GM12878 (cell line): Measurements from ENCODE around the gene PSMD8. TPM values are rescaled to one million over a fixed set of nuclear protein-coding genes. Genes with fewer than 3 reads are reported as not detected.
A peak's percentile ranks its signal among the peaks of the same experiment; 100 is the strongest.

Experiments
- ATAC-seq: fragments of 200-7000 bp; cut with Tn5 transposase; 3 replicates; pipeline ENCODE4 v1.9.1; 2020; ENCODE audit warnings: mild to moderate bottlenecking, moderate library complexity
- BruUV-seq: library from RNA; stranded (reverse); fragments of 400-500 nt; replicated peaks from 2 replicates; lab custom pipeline; 2021; lab: Mats Ljungman, UMichigan
- CTCF ChIA-PET: fragments of 300-600 bp; sonication (Branson Sonifier 250); formaldehyde crosslinking; extraction: SDS; loops from one replicate; lab custom pipeline; 2021; ENCODE audit warnings: inconsistent platforms; lab: Yijun Ruan, JAX
- POLR2A ChIA-PET: fragments of 350-600 bp; formaldehyde crosslinking; extraction: SDS; loops from one replicate; lab custom pipeline; 2021; ENCODE audit warnings: inconsistent platforms; lab: Charles Lee
- RAD21 ChIA-PET: fragments of 300-600 bp; sonication (Branson Sonifier 250); formaldehyde crosslinking; loops from one replicate; lab custom pipeline; 2023; ENCODE audit warnings: antibody characterized with exemption; ENCODE audit not compliant: unreplicated experiment; lab: Charles Lee
- SMC1A ChIA-PET: fragments of 300-600 bp; sonication (Branson Sonifier 250); formaldehyde crosslinking; loops from one replicate; lab custom pipeline; 2023; ENCODE audit not compliant: unreplicated experiment, uncharacterized antibody; lab: Charles Lee
- DNase-seq: peaks from one replicate; pipeline ENCODE4 v3.0.0-alpha.2; 2011; ENCODE audit warnings: low read depth, low spot score
- FAIRE-seq: peaks from 3 replicates; lab custom pipeline; 2011; peaks lifted over from hg19 to GRCh38; lab: Jason Lieb, UNC
- H2AFZ ChIP-seq: 2 replicates; pipeline ENCODE4 v1.6.0; 2011; ENCODE audit warnings: low read depth, low read length, control low read depth; ENCODE audit not compliant: control insufficient read depth
- H3K27ac ChIP-seq: 2 replicates; pipeline ENCODE4 v1.5.1; 2011; ENCODE audit warnings: control low read depth; ENCODE audit not compliant: control insufficient read depth, insufficient read depth
- H3K27me3 ChIP-seq, 2 experiments: replicated peaks in 1 of 2; 2 replicates each; pipeline versions ENCODE4 v1.6.0 to v1.6.1; 2011; ENCODE audit warnings: low read length in 1 of 2; ENCODE audit not compliant: control insufficient read depth in 2 of 2, insufficient read depth in 2 of 2
- H3K36me3 ChIP-seq, 2 experiments: 2 replicates each; pipeline ENCODE4 v1.5.1; 2011; ENCODE audit warnings: low read length in 1 of 2; ENCODE audit not compliant: control insufficient read depth in 2 of 2, insufficient read depth in 2 of 2
- H3K4me1 ChIP-seq: 2 replicates; pipeline ENCODE4 v1.6.1; 2011; ENCODE audit warnings: mild to moderate bottlenecking, low read length, moderate library complexity, mixed read lengths; ENCODE audit not compliant: control insufficient read depth, insufficient read depth
- H3K4me2 ChIP-seq: 2 replicates; pipeline ENCODE4 v1.6.0; 2011; ENCODE audit warnings: control low read depth; ENCODE audit not compliant: control insufficient read depth, insufficient read depth
- H3K4me3 ChIP-seq: fragments of 200-600 bp; sonication (generic); 2 replicates; pipeline ENCODE4 v1.5.1; 2016
- H3K79me2 ChIP-seq: 2 replicates; pipeline ENCODE4 v1.6.0; 2011; ENCODE audit warnings: low read length; ENCODE audit not compliant: control insufficient read depth, insufficient read depth
- H3K9ac ChIP-seq: 2 replicates; pipeline ENCODE4 v1.8.0; 2011; ENCODE audit warnings: low read length, control low read depth, mixed read lengths; ENCODE audit not compliant: control insufficient read depth, insufficient read depth
- H3K9me3 ChIP-seq: replicated peaks from 3 replicates; pipeline ENCODE4 v1.5.1; 2011; ENCODE audit warnings: mild to moderate bottlenecking, low read length; ENCODE audit not compliant: control insufficient read depth, insufficient read depth
- H4K20me1 ChIP-seq: 2 replicates; pipeline ENCODE4 v1.6.0; 2011; ENCODE audit not compliant: control insufficient read depth, insufficient read depth
- CHD4 ChIP-seq: fragments of 200-600 bp; sonication (generic); IDR thresholded peaks from 2 replicates; pipeline ENCODE4 v1.6.1; 2016; ENCODE audit warnings: mild to moderate bottlenecking
- POLR2A ChIP-seq: IDR thresholded peaks from 2 replicates; pipeline ENCODE4 v1.6.1; 2011; ENCODE audit warnings: low read depth, mild to moderate bottlenecking, low read length
- SMAD1 ChIP-seq: fragments of 450-650 bp; IDR thresholded peaks from 2 replicates; pipeline ENCODE4 v1.6.1; 2018; ENCODE audit warnings: mild to moderate bottlenecking, low read depth; ENCODE audit not compliant: partially characterized antibody
- ZSCAN29 ChIP-seq: fragments of 450-650 bp; IDR thresholded peaks from 2 replicates; pipeline ENCODE4 v1.6.1; 2017; ENCODE audit warnings: mild to moderate bottlenecking, moderate library complexity
- WGBS: methylation state at CpG from one replicate; pipeline ENCODE4 v1.1.6; 2016; ENCODE audit warnings: low lambda C conversion rate; ENCODE audit not compliant: insufficient replicate concordance, insufficient coverage; ENCODE audit errors: missing lambda C conversion rate; 5-methylcytosine and 5-hydroxymethylcytosine counted together
- in situ Hi-C: fragments of 300-500 bp; cut with MboI; formaldehyde crosslinking; loops from 9 replicates; pipeline ENCODE4 v1.14.3; 2018; ENCODE audit warnings: mixed read lengths
- intact Hi-C: fragments of 100-400 bp; cut with micrococcal nuclease; formaldehyde crosslinking; loops from one replicate; pipeline ENCODE4 v1.14.2; 2022; ENCODE audit not compliant: unreplicated experiment
- polyA plus RNA-seq, 11 experiments: library from polyadenylated mRNA; depleted of rRNA in 4 of 11; unstranded in 6 of 11; stranded (reverse) in 5 of 11; fragments of >200 nt; fragmentation: Nextera tagmentation in 4 of 11; fragmentation: Illumina TruSeq in 1 of 11; extraction: Ambion mirVana in 4 of 11; extraction: Trizol in 1 of 11; gene quantifications; 1 replicate in 1 of 11; 2 replicates in 10 of 11; pipeline versions ENCODE4 v1.2.1 to v1.2.3, GENCODE V29; 2011 to 2016; ENCODE audit warnings: inconsistent platforms in 2 of 11, missing spikeins in 2 of 11, low read depth in 1 of 11
- total RNA-seq, 4 experiments: library from RNA; depleted of rRNA in 3 of 4; stranded (reverse); fragments of >200 nt in 3 of 4; fragmentation: Illumina TruSeq in 1 of 4; extraction: Trizol in 1 of 4; gene quantifications; 2 replicates each; pipeline versions ENCODE4 v1.2.1 to v1.2.3, GENCODE V29; 2013 to 2021

The PSMD8 gene
- total and polyA plus RNA-seq, 10 of the 15 experiments (the other 5 are each of a cell fraction or from before 2014, with no cell fraction given) = 81.2 to 409 (median 268) TPM

- FAIRE-seq (no peak), ATAC-seq (peak; percentile 15), DNase-seq (no peak)
- ChIA-PET POLR2A (interaction anchor here (1.1 to 1.4 kb wide), 2 partner anchors 12 to 15 kb away, joined by 3 to 5 read pairs; partner anchors contain the start of genes FAM98C and PSMD8), SMC1A (interaction anchor here (1.4 kb wide), 1 partner anchor 16 kb away, joined by 5 read pairs; the partner anchor contains the start of gene FAM98C), RAD21 (interaction anchor here (0.6 to 1.3 kb wide), 3 partner anchors 13 to 302 kb away, joined by 3 to 5 read pairs (median 3); partner anchors contain the start of genes CATSPERG and PSMD8), CTCF (interaction anchor here (1.3 to 2.4 kb wide), 3 partner anchors 13 to 544 kb away, joined by 3 to 14 read pairs (median 5); partner anchors contain the start of genes FAM98C, MRPS12, PSMD8 and SARS2)
- Histone ChIP-seq H3K27ac (no peak overlapping the region), H2AFZ (no peak overlapping the region), H3K4me3 (peak overlapping the region; percentile 69), H3K27me3 (no peaks in the 10 kb centered on the region; a peak in 1 of 4 replicates), H4K20me1 (no peaks in the 10 kb centered on the region; the same call in 1 of the 2 replicates), H3K9me3 (no peaks in the 10 kb centered on the region), H3K9ac (no peak overlapping the region), H3K36me3 (peaks cover 5 to 7% of the 10 kb centered on the region in 2 experiments; a peak in 3 of 4 replicates), H3K79me2 (no peaks in the 10 kb centered on the region), H3K4me2 (peak overlapping the region; percentile 84), H3K4me1 (peaks cover 12% of the 10 kb centered on the region)
- no TSS peak for BruUV-seq
- intact Hi-C loops = loop anchor here (5.0 kb wide), 1 partner anchor 155 kb away; no protein-coding TSS in a partner anchor
- 23% methylated on average over 21 of the region's 36 CpGs for WGBS
- no peak for TF ChIP-seq CHD4
- peak; percentile 23; the same call in 1 of the 2 replicates for TF ChIP-seq POLR2A
- TF ChIP-seq ZSCAN29 = no peak
- TF ChIP-seq SMAD1 = no peak
- in situ Hi-C loops = no loop called here
These were observed 12.7 kb downstream of the PSMD8 start for GRCh38 chr19:38386971-38387549.
